Liver (tissue), 1 donor: ENCODE results near the gene NUP93.

ENCODE experiments used
- FOXA1 ChIP-seq: IDR thresholded peaks from 2 replicates; pipeline ENCODE4 v1.6.1; 2016; ENCODE audit warnings: antibody characterized with exemption
- REST ChIP-seq: IDR thresholded peaks from 2 replicates; pipeline ENCODE4 v1.6.1; 2016; ENCODE audit warnings: antibody characterized with exemption, mild to moderate bottlenecking
- YY1 ChIP-seq: IDR thresholded peaks from 2 replicates; pipeline ENCODE4 v1.6.1; 2016; ENCODE audit warnings: antibody characterized with exemption, mild to moderate bottlenecking

GRCh38 chr16:56736476-56736875, 6.5 kb downstream of the NUP93 start:
- TF ChIP-seq REST = no peak
- TF ChIP-seq FOXA1 = no peak
- TF ChIP-seq YY1 = no peak
